Fibroblast of skin of abdomen (primary cell): ENCODE measurements around the gene ST6GALNAC2. TPM values are rescaled to one million over a fixed set of nuclear protein-coding genes. Genes with fewer than 3 reads are reported as not detected.
"Not testable (repeated sequence)": the region's sequence is repeated elsewhere in the genome, so short reads cannot be mapped to it uniquely, and the experiment has no call there.

Experiments used
- DNase-seq: peaks from one replicate; pipeline ENCODE4 v3.0.0-alpha.2; 2013
- polyA plus RNA-seq, 2 experiments: library from polyadenylated mRNA; unstranded; fragments of 120-200 nt; gene quantifications; one replicate each; pipeline ENCODE4 v1.2.1, GENCODE V29; 2013; ENCODE audit not compliant: insufficient read length in 2 of 2

The ST6GALNAC2 gene
- polyA plus RNA-seq (2013, experiment 1 of 2; ENCODE audit: insufficient read length) = not detected
- not detected for polyA plus RNA-seq (2013, experiment 2 of 2; ENCODE audit: insufficient read length)

DNA sequence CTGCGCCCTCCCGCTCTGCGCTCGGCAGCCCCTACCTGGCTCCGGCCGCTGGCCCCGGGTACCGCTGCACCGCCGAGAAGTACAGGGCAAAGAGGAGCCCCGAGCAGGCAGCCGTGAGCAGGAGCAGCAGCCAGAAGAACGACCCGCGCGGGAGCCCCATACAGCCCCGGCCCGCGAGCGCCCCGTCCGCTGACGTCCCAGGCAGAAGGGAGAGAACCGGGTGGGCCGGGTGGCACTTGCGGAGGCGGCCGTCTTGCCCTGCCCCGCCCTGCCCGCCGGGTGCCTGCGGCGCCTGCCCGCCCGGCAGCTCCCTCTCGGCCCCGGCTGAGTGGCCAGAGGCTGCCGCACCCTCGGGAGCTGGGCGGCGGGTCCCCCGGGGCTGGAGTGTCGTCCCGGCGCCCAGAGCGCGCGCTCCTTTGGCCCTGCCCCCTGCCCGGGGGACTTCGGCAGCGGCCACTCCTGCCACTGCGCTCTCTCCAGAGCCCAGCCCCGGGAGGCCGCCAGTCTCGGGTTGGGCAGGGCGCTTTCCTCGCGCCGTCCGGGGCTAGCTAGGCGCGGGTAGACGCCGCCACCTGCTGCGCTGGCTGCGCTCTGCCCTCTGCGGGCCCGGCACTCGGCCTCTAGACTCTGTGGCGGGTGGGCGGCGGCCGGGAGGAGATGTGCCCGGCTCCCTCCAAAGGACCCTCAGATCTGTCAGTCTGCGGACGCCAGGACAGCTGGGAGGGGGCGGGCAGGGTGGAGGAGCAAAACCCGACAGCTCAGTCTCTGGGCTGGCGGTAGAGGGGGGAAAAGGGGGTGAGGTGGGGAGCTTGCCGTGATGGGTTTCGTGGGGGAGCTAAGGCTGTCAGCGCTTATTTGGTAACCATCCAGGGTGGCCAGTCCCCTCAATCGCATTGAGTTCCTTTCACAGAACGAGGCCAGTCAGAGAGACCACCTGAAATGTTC lies at the start of gene ST6GALNAC2:
ST6GALNAC2 (minus strand) TSS at position 212 of the 945 bp plus-strand sequence; CDS start at position 160, 52 bp downstream.
- no peak for DNase-seq

- peak; percentile 18 for DNase-seq
These were observed 49.4 kb upstream of the ST6GALNAC2 start for GRCh38 chr17:76635039-76635438.

- DNase-seq = no peak
These were observed 48.1 kb upstream of the ST6GALNAC2 start for GRCh38 chr17:76633628-76634328.

- DNase-seq = no peak
These were observed 46.3 kb upstream of the ST6GALNAC2 start for GRCh38 chr17:76631821-76632565.

DNA sequence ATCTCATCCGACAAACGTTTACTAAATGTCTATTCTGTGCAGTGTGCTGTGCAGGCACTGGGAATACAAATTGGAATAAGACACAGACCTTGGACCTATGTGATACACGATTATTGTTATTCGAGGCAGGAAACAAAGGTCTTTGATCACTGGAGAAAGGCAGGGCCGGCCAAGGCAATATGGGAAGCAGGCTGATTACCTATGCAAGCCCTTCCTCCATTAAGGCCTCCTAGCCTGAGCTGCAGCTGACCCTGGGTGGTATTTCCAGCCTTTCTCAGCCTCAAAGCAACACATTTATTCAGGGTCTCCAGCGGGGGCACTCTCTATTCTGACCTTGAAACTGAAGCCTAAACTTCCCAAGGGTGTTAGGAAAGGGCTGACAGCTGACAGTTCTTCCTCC lies 44.5 kb upstream of the ST6GALNAC2 start:
- no peak for DNase-seq

GRCh38 chr17:76627510-76627909 lies 41.9 kb upstream of the ST6GALNAC2 start:
- no peak for DNase-seq

DNA sequence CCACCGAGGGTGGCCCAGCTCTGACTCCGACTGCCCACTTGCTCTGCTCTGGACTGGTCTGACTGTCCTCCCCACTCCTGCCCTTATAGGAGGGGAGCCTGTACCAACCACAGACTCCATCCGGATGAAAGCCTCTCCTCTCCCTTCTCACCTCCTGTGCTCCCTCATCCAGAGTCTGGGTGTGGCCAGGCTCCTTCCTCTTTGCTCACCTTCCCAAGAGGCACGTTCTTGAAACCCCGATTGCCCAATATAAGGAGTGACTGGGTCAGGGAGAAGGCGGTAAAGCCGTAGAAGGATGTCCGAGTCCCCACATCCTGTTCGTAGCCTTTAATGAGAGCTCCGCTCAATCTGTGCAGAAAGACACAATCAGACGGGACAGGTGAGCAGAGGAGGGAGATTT lies 40.8 kb upstream of the ST6GALNAC2 start:
- DNase-seq = no peak

GRCh38 chr17:76625496-76625895 lies 39.8 kb upstream of the ST6GALNAC2 start:
- no peak for DNase-seq

- peak; percentile 59 for DNase-seq
These were observed 37.8 kb upstream of the ST6GALNAC2 start for GRCh38 chr17:76623271-76624146.

DNA sequence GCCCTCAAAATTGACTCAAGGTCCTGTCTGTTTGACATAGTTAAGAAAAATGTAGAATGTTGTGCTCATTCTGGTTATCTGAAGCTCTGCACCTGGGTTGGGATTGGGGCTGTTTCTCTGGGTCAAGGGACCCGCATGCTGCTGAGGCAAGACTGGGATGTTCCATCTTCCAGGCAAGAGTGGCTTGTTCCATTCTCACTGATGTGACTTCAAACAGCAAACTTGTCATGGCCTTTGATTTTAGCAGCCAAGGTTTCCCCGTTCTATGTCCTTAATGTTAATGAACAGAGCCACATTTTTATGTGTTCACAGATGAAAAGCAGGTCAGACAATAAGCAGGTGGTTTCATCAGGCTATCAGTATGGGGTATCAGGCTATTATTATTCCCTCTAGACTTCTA lies 32.2 kb upstream of the ST6GALNAC2 start:
- no peak for DNase-seq

GRCh38 chr17:76614912-76615617 lies 29.4 kb upstream of the ST6GALNAC2 start:
- DNase-seq = no peak

GRCh38 chr17:76614064-76614759 lies 28.6 kb upstream of the ST6GALNAC2 start:
- DNase-seq = peak; percentile 37

DNA sequence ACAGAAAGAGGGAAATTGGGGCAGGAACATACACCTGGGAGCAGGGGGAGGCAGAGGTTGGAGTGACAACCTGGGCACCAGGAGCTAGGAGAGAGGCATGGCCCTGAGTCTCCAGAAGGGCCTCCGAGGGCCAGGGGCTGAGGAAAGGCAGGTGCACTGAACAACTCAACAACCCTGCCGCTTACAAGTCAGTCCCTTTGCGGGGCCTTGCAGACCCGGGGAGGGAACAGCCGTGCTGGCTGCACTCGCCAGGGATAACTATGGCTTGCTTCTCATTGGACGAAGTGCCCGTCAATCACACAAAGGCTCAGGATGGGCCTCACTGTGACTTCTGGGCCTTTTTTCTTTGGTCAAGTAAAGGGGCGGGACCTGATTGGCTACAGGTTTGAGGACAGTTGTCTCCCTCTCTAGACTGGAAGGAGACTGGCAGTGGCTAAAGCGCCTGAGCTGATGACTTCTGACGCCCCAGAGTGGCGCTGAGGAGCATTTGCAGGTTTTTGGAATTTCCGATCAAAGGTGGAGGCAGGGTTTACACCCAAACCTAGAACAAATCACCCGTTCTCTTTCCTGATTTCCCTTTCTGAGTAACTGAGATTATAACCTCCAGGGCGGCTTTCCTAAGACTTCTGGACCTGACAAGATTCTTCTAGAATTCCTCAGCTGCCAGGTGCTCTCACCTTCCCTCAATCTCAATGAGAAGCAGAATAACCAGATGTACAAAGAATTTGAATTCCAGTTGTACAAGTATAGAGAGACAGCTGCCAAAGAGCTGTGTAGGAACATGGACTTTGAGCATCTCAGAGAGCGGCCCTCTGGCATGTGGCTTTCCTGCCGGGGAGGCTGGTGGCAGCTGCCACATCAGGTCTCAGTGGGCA lies 27.6 kb upstream of the ST6GALNAC2 start:
- DNase-seq = no peak

DNA sequence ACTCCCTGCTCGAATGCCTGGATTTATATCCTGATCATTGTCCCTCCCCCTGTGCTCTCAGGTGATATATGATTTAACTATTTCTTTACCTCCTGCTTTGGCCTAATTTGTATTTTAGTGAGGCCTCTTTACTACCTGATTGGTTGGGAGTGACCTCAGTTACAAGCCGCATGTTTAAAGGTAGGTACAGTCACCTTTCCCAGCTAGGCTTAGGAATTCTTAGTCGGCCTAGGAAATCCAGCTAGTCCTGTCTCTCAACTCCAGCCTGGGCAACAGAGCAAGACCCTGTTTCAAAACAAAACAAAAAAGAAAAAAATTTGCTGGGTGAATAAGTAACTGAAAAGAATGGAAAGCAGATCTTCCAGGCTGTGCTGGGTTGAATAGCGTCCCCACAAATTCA lies 26.8 kb upstream of the ST6GALNAC2 start:
- DNase-seq = no peak

DNA sequence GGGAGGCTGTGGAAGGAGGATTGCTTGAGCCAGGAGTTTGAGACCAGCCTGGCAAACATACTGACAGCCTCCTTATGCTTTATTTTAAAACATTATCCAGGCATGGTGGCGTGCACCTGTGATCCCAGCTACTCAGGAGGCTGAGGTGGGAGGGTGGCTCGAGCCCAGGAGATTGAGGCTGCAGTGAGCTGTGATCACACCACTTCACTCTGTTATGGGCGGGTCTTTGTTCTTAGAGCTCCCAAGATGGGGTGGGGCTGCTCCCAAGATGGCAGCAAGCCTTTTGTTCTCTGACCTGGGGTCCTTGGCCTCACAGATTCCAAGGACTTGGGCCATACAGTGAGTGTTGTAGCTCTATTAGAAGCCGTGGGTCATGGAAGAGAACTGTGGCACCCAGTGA lies 26.1 kb upstream of the ST6GALNAC2 start:
- no peak for DNase-seq

DNA sequence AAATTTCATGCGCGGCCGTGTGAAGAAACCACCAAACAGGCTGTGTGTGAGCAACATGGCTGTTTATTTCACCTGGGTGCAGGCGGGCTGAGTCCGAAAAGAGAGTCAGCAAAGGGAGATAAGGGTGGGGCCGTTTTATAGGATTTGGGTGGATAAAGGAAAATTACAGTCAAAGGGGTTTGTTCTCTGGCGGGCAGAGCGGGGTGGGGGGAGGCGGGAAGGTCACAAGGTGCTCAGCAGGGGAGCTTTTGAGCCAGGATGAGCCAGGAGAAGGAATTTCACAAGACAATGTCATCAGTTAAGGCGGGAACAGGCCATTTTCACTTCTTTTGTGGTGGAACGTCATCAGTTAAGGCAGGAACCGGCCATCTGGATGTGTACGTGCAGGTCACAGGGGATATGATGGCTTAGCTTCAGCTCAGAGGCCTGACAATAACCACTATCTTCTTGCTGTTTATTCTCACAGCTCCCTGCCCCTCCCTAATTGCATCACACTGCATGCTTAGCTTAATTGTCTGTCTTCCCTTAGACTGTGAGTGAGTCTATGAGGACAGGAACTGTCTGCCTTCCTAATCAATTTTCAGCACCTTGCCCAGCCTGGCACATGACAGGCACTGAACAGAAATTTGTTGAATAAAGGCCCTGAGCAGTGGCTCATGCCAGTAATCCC lies 25.6 kb upstream of the ST6GALNAC2 start:
- not testable (repeated sequence) for DNase-seq

- DNase-seq = not testable (repeated sequence)
These were observed 21.0 kb upstream of the ST6GALNAC2 start for GRCh38 chr17:76606685-76607084.

DNA sequence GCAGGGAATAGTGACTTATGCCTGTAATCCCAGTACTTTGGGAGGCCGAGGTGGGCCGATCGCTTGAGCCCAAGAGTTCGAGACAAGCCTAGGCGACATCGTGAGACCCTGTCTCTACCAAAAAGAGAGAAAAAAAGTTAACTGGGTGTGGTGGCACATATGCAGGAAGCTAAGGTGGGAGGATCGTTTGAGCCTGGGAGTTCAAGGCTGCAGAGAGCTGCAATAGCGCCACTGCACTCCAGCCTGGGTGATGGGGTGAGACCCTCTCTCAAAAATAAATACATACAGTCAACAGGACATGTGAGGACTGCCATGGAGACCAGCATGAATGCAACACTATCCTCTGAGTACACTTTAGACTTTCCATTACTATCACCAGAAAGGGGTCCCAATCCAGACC lies 15.4 kb upstream of the ST6GALNAC2 start:
- no peak for DNase-seq
